HG02885 (cell line): ENCODE results near the gene GAS2L2.

Experiments
- ATAC-seq: cut with Tn5 transposase; IDR thresholded peaks from one replicate; pipeline ENCODE4 v1.9.1; 2021; ENCODE audit warnings: mild to moderate bottlenecking; ENCODE audit not compliant: unreplicated experiment, poor library complexity

Gene GAS2L2

GRCh38 chr17:35730400-35731005 is 22.5 kb downstream of the GAS2L2 start:
- no peak for ATAC-seq

GRCh38 chr17:35729405-35729833 is 23.6 kb downstream of the GAS2L2 start:
- no peak for ATAC-seq

GRCh38 chr17:35728551-35728950 is 24.5 kb downstream of the GAS2L2 start:
- ATAC-seq, result no peak

DNA sequence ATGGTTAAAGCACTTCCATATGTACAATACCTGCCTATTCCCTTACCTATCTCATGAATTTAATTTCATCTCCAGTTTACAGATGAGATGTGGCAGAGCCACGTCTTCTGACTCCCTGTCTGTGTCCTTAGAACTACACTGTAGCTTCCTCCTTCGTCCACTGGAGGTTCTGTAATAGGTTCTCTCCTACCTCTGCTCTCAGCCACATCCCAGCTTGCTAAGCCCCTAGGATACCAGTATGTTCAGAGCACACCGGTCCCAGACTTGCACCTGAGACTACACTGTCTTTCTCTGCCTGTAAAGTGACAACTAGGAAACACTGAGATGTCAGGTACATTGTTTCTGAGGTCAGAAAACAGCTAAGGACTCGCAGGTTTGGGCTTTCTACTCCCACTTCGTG is 25.4 kb downstream of the GAS2L2 start:
- no peak for ATAC-seq

- no peak for ATAC-seq
These were observed 26.0 kb downstream of the GAS2L2 start for GRCh38 chr17:35726953-35727460.

DNA sequence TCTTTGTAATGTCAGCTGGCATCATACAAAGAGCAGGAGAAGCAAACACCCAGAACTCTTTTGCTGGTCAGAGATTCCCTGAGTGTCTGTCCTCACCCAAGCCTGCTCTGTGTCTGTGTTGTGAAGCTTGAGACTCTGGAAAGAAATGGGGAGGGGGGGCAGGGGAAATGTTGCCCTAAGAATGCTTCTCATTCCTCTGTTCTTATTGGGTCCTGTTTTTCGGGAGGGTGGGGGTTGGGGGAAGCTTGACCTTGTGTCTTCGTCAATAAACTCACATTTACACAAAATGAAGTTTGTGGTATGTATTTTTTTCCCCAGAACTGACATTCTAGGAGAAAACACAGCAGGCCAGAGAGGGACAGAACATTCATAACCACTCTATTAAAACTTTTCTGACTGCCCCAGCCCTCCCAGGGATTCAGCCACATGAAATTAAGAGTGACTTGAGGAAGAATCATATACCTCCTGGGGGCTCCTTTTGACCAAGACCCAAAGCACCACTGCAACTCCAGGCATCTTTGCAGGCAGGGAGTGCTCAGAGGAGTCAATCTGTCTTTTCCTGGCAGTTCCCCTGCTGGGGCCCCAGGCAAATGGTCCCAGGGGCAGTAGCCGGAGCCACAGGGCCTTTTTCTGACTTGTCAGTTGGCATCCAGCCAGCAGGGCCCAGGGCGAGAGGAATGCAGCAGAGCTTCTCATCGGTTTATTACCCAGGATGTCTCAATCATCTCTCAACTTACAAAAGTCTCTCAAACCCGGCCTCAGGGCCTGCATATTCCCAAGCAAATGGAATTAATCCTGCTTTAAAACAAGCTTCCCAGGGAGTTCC is 26.7 kb downstream of the GAS2L2 start:
- ATAC-seq, result no peak

GRCh38 chr17:35725802-35726126 is 27.3 kb downstream of the GAS2L2 start:
- no peak for ATAC-seq

DNA sequence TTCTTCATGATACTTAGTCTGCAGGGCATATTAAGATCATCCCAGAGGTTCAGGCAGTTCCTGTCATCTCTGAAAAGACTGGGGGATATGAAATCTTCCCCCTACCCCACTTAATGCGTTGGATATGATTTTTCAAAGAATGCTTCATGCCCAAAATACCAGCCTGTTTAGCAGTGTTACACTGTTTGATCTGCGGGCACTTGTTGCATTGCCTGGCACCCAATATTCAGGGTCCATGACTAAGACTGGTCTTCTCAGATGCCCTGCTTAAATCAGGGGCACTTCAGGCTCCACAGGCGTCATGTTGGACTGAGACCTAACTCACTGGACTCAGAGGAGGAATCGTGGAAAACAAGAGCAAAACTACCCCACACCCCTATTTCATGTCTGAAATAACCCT is 28.0 kb downstream of the GAS2L2 start:
- ATAC-seq, result no peak

- ATAC-seq, result no peak
These were observed 29.3 kb downstream of the GAS2L2 start for GRCh38 chr17:35723735-35724134.

DNA sequence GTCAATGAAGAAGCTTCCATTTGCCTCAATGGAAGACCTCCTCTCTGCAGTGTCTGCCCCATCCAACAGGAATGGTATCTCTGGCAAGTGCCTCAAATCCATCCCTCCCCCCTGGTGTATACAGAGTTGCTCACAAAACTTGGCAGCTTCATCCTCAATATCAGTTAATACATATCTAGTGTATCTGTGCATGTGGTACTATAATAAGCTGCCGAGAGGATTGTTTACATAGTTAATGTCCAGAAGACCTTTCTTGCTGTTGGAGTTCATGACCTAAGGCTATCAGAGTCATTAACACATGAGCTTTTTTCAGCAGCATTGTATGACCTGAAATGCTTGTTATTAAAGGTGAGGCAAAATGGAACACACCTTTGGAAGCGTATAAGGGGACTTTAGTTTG is 35.6 kb downstream of the GAS2L2 start:
- no peak for ATAC-seq

- no peak for ATAC-seq
These were observed 36.1 kb downstream of the GAS2L2 start for GRCh38 chr17:35716897-35717465.

DNA sequence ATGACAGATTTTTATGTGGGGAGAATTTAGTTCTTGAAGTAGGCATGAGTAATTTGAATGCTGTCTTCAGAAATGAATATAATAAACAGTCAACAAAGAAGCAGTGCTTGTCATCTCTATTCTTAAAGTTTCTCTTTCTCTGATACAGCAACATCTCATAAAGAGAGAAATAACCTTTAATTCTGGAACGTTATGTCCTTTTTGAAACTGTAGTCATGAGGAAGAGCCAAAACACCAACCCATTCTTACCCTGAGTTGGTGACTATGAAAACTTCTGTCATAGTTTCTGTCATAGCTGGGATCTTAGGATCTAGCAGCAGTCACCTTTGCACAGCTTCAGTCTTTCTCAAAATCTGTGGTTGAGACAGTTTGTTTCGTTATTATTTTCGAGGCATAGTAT is 36.9 kb downstream of the GAS2L2 start:
- ATAC-seq, result no peak

GRCh38 chr17:35715416-35715815 is 37.6 kb downstream of the GAS2L2 start:
- ATAC-seq, result no peak

- no peak for ATAC-seq
These were observed 38.1 kb downstream of the GAS2L2 start for GRCh38 chr17:35714988-35715387.

- ATAC-seq, result no peak
These were observed 39.8 kb downstream of the GAS2L2 start for GRCh38 chr17:35713069-35713728.

DNA sequence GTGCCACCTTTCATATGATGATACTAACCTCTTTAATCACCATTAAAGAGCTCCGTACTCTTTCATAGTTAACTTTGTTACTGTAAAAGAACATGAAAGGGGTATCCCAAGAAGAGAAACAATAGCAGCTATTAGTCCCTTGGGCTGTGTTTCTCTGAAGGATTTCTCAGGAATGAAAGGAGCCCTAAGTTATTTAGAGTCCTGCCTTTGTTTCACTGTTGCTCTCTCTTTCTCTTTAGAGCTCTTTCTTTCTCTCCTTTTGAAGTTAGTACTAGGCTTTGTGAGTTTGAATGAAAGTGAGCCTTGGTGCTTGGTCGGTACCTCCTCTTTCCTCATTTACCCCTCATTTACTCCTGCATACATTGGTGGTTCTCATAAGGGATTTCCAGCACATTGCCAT is 42.1 kb downstream of the GAS2L2 start:
- no peak for ATAC-seq

GRCh38 chr17:35709874-35710273 is 43.2 kb downstream of the GAS2L2 start:
- no peak for ATAC-seq

DNA sequence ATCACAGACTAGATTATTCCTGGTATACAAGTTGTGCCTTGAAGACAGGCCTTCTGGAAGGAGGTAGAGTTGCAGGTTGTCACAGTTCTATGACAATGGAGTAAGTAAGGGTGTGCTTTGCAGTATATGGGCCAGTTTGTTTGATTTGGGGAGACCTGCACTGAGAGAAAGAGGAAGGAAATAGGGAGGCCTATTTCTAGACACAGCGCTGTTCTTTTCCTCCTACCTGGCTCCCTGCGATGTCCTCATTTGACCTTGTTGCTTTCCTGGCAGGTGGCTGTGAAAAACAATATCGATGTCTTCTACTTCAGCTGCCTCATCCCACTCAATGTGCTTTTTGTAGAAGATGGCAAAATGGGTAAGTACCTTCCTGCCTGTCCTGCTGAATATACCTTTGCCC is 44.1 kb downstream of the GAS2L2 start:
- no peak for ATAC-seq

- no peak for ATAC-seq
These were observed 44.9 kb downstream of the GAS2L2 start for GRCh38 chr17:35708149-35708548.

GRCh38 chr17:35705705-35706104 is 47.3 kb downstream of the GAS2L2 start:
- no peak for ATAC-seq

DNA sequence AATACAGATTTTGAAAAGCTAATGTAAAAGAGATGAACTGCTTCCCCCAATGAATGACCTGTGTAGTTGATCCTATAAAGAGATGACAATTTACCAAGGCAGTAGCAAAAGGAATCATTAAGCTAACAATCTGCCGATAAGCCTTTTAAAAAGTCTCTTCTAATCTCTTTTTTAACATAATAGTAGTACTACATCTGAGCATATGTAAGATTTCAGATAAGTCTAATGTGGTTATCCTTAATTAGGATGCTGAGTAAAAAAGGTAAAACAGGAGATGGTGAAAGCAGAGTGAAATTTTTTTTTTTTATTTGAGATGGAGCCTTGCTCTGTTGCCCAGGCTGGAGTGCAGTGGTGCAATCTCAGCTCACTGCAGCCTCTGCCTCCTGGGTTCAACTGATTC is 47.8 kb downstream of the GAS2L2 start:
- ATAC-seq, result no peak
